Activated T-helper 17 cell treated with anti-CD3 and anti-CD28 coated beads, Interleukin-2, amount 50 U/mL, for 72 hours (primary cell): ENCODE results near the gene ACR. TPM values are rescaled to one million over a fixed set of nuclear protein-coding genes. Genes with fewer than 3 reads are reported as not detected.

Source experiments
- ATAC-seq: fragments of 150-1000 bp; cut with Tn5 transposase; replicated peaks from 2 replicates; pipeline ENCODE4 v1.10.0; 2021; ENCODE audit warnings: mild to moderate bottlenecking, moderate library complexity
- H3K27ac Mint-ChIP-seq: one replicate; pipeline ENCODE4 v1.8.0; 2022; ENCODE audit warnings: mixed read lengths
- H3K27me3 Mint-ChIP-seq: one replicate; pipeline ENCODE4 v1.8.0; 2022; ENCODE audit warnings: mixed read lengths
- H3K36me3 Mint-ChIP-seq: one replicate; pipeline ENCODE4 v1.8.0; 2022; ENCODE audit warnings: low read depth, mild to moderate bottlenecking, mixed read lengths
- H3K4me1 Mint-ChIP-seq: one replicate; pipeline ENCODE4 v1.8.0; 2022; ENCODE audit warnings: mixed read lengths
- H3K4me3 Mint-ChIP-seq: one replicate; pipeline ENCODE4 v1.8.0; 2022; ENCODE audit warnings: mild to moderate bottlenecking, mixed read lengths
- H3K9me3 Mint-ChIP-seq: one replicate; pipeline ENCODE4 v1.8.0; 2022; ENCODE audit warnings: mixed read lengths
- total RNA-seq, 2 donors: library from RNA; stranded (reverse); gene quantifications; one replicate each; pipeline ENCODE4 v1.2.3, GENCODE V29; 2022

Gene ACR
- total RNA-seq, 2 donors from 2014 or later = not detected

DNA sequence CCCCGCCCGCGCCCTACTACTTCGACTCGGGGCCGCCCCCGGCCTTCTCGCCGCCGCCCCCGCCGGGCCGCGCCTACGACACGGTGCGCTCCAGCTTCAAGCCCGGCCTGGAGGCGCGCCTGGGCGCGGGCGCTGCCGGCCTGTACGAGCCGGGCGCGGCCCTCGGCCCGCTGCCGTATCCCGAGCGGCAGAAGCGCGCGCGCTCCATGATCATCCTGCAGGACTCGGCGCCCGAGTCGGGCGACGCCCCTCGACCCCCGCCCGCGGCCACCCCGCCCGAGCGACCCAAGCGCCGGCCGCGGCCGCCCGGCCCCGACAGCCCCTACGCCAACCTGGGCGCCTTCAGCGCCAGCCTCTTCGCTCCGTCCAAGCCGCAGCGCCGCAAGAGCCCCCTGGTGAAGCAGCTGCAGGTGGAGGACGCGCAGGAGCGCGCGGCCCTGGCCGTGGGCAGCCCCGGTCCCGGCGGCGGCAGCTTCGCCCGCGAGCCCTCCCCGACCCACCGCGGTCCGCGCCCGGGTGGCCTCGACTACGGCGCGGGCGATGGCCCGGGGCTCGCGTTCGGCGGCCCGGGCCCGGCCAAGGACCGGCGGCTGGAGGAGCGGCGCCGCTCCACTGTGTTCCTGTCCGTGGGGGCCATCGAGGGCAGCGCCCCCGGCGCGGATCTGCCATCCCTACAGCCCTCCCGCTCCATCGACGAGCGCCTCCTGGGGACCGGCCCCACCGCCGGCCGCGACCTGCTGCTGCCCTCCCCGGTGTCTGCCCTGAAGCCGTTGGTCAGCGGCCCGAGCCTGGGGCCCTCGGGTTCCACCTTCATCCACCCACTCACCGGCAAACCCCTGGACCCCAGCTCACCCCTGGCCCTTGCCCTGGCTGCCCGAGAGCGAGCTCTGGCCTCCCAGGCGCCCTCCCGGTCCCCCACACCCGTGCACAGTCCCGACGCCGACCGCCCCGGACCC, 17.4 kb upstream of the ACR start:
- no peaks in the 10 kb centered on the region for H3K9me3 Mint-ChIP-seq
- no peak for ATAC-seq

GRCh38 chr22:50721257-50721844, 16.7 kb upstream of the ACR start:
- Mint-ChIP-seq H3K36me3 (no peaks in the 10 kb centered on the region), H3K27ac (no peak overlapping the region), H3K4me3 (no peak overlapping the region), H3K4me1 (no peaks in the 10 kb centered on the region), H3K27me3 (peaks cover 5% of the 10 kb centered on the region), H3K9me3 (no peaks in the 10 kb centered on the region)
- ATAC-seq = no peak

More for the DNA sequence above, 17.4 kb upstream of the ACR start:
- H3K4me1 Mint-ChIP-seq = no peaks in the 10 kb centered on the region
- H3K4me3 Mint-ChIP-seq = no peak overlapping the region
- H3K36me3 Mint-ChIP-seq = no peaks in the 10 kb centered on the region
- H3K27ac Mint-ChIP-seq = no peak overlapping the region
- peaks cover 8% of the 10 kb centered on the region for H3K27me3 Mint-ChIP-seq

DNA sequence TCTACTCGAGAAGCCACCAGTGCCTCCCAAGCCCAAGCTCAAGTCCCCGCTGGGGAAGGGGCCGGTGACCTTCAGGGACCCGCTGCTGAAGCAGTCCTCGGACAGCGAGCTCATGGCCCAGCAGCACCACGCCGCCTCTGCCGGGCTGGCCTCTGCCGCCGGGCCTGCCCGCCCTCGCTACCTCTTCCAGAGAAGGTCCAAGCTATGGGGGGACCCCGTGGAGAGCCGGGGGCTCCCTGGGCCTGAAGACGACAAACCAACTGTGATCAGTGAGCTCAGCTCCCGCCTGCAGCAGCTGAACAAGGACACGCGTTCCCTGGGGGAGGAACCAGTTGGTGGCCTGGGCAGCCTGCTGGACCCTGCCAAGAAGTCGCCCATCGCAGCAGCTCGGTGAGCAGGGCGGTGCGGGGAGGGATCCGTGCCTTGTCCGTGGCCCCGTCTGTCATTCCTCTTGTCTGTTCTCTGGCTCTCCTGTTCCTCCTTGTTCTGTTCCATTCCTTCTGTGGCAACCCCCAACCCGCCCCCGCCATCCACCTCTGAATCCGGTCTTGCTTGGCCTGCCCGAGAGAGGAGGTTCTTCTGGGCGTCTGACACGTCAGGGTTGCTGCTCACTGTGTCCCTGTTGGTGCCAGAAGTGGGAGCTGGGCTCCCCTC, 15.8 kb upstream of the ACR start:
- ATAC-seq = no peak
- Mint-ChIP-seq H3K4me3 (no peak overlapping the region), H3K9me3 (no peaks in the 10 kb centered on the region), H3K4me1 (no peaks in the 10 kb centered on the region), H3K36me3 (no peaks in the 10 kb centered on the region), H3K27ac (no peak overlapping the region), H3K27me3 (no peaks in the 10 kb centered on the region)

DNA sequence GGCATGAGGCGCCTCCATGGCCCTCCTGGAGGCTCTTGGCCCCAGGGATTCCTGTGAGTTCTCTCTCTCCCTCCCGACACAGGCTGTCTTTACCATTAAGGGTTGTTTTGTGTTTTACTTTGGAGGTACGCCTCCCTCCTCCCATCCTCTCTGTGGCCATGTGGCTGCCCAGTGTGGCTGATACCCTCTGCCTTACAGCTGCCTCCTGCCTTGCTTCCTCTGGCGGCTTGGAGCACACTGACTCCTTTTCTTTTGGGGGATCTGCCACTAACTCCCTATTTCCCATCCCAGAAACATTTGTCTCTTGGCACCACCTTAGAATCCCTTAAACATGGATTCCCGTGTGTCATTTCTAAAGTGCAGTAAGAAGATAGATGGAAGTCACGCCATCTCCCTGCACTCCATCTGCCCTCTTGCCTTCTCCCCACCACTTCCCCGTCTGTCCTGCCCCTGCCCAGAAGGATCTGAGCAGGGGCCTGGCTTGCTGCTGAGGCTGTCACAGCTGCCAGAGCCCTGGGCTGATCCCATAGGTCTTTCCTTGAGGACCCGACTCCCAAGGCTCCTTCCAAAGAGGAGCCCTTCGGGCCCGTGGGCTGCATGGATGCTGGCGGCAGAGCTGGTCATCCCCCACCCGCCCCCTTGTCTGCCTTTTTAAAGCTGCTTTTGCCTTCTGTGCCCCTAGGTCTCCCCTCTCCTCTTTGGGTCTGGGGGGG, 15.1 kb upstream of the ACR start:
- H3K27ac Mint-ChIP-seq = no peak overlapping the region
- no peaks in the 10 kb centered on the region for H3K36me3 Mint-ChIP-seq
- H3K9me3 Mint-ChIP-seq = no peaks in the 10 kb centered on the region
- no peak overlapping the region for H3K4me3 Mint-ChIP-seq
- H3K27me3 Mint-ChIP-seq = no peaks in the 10 kb centered on the region
- ATAC-seq = no peak
- no peaks in the 10 kb centered on the region for H3K4me1 Mint-ChIP-seq

DNA sequence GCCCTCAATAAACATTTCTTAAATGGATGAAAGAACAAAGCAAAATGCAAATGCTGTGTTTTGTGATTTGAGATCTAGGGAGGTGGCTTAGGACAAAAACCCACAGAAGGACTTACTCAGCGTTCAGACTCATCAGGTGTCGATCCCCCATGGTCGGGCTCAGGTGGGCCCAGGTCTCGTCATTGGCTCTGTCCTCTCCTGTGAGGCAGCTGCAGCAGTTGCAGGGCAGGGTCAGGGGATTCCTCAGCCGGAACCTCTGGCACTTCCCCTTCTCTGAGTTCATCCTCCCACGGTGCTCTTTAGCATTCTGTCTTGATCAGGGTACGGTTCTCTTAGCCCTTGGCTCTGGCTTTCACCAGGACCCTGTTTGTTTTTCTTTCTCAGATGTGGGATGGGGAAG, 14.0 kb upstream of the ACR start:
- no peaks in the 10 kb centered on the region for H3K4me1 Mint-ChIP-seq
- H3K4me3 Mint-ChIP-seq = no peak overlapping the region
- H3K27me3 Mint-ChIP-seq = no peaks in the 10 kb centered on the region
- no peaks in the 10 kb centered on the region for H3K36me3 Mint-ChIP-seq
- H3K9me3 Mint-ChIP-seq = no peaks in the 10 kb centered on the region
- ATAC-seq = no peak
- no peak overlapping the region for H3K27ac Mint-ChIP-seq

DNA sequence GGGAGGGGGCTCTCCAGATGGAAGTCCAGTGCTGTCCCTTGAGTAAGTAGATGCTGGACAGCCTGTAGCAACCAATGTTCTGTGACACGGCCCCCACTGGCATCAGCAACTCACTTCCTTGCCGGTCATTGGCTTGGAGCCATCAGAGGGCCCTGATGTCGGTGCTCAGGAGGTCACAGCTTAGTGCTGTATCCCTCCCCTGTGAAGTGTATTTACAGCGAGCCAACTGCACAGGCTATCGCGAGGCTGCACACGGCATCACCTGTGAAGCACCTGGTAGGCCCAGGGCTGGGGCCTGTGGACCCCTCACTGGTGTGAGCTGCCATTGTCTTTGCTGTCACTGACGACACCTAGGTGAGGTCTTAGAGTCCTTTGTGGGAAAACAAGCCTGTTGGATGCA, 13.4 kb upstream of the ACR start:
- Mint-ChIP-seq H3K36me3 (no peaks in the 10 kb centered on the region), H3K4me3 (no peak overlapping the region), H3K27ac (no peak overlapping the region), H3K4me1 (no peaks in the 10 kb centered on the region), H3K9me3 (no peaks in the 10 kb centered on the region), H3K27me3 (no peaks in the 10 kb centered on the region)
- ATAC-seq = no peak

DNA sequence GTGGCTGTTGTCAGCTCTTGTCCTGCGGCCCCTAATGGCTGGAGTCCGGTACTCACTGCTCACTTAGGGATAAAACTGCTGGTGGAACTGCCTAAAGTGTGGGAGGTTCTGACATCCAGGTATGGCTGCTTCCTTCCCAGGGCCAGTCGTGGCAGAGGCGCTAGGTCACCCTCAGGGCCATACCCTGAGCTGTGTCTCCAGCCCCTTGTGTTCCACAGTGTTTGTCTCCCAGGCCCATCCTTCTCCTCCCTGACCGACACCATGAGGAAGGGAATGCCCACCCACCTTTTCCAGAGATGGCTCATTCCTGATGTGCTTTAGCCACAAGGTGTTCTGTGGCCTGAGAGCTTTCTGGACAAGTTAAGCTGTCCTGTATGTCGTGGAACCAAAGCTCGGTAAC, 12.4 kb upstream of the ACR start:
- H3K36me3 Mint-ChIP-seq = no peaks in the 10 kb centered on the region
- ATAC-seq = no peak
- no peak overlapping the region for H3K4me3 Mint-ChIP-seq
- H3K4me1 Mint-ChIP-seq = no peaks in the 10 kb centered on the region
- H3K9me3 Mint-ChIP-seq = no peaks in the 10 kb centered on the region
- H3K27ac Mint-ChIP-seq = no peak overlapping the region
- no peaks in the 10 kb centered on the region for H3K27me3 Mint-ChIP-seq

- Mint-ChIP-seq H3K9me3 (no peaks in the 10 kb centered on the region), H3K27ac (no peak overlapping the region), H3K4me3 (no peak overlapping the region), H3K4me1 (no peaks in the 10 kb centered on the region), H3K36me3 (no peaks in the 10 kb centered on the region), H3K27me3 (no peaks in the 10 kb centered on the region)
- ATAC-seq = no peak
These were observed 11.2 kb upstream of the ACR start for GRCh38 chr22:50726643-50727340.

DNA sequence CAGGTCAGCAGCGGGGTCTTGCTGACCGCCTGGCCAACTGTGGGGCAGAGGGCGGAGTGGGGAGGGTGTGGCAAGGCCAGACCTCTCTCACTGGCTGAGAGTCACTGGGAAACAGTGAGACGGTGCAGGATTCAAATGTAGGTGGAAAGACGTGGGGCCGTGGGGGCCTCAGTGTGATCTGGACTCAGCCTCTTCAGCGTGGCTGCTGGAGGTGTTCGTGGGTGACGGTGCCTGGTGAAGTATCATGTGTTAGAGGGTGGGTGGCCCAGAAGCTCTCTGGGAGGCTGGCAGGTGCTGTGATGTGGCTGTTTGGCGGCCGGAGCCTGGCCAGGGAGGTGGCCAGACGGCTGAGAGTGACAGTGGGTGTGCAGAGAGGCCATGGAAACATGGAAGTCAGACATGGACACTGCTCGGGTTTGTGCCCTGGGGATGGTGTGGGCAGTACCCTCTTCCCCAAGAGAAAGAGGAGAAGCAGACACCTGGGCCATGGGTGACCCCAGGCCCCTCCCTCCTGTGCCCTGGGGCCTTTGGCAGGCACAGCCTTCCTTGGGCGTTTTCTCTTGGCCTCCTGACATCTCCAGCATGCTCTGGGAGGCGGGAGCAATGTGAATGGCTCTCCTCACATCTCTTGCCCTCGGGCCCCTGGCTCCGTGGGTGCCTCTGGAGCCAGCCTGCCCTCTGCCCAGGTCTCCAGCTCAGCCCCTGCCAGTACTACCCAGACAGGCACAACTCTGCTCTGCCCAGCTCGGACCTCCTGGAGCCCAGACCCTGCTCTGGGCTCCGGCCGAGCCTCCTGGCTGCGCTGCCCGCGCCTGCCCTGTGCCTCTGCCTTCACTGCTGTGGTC, 10.1 kb upstream of the ACR start:
- Mint-ChIP-seq H3K4me3 (no peak overlapping the region), H3K27ac (no peak overlapping the region), H3K4me1 (no peaks in the 10 kb centered on the region), H3K27me3 (no peaks in the 10 kb centered on the region), H3K9me3 (no peaks in the 10 kb centered on the region), H3K36me3 (no peaks in the 10 kb centered on the region)
- no peak for ATAC-seq

DNA sequence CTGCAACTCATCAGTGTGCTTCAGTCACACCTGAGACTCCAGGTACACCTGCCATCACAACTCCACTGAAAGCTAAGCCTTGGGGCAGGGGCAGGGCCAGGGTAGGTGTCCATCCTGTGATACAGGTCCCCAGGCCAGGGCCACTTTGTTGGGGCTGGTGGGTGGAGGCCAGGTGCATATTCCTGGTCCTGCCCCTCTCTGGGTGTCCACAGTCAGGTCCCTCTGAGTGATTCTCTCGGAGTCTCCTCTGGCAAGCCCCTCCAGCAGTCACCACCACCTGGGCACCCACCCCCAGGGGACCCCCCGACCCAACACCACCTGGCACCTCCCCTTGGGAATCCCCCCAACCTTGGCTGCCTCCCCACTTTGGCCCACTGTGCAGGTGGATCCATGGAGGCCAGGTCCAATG, 9.5 kb upstream of the ACR start:
- no peaks in the 10 kb centered on the region for H3K4me1 Mint-ChIP-seq
- H3K27me3 Mint-ChIP-seq = no peaks in the 10 kb centered on the region
- no peak for ATAC-seq
- H3K36me3 Mint-ChIP-seq = no peaks in the 10 kb centered on the region
- H3K9me3 Mint-ChIP-seq = no peaks in the 10 kb centered on the region
- no peak overlapping the region for H3K4me3 Mint-ChIP-seq
- no peak overlapping the region for H3K27ac Mint-ChIP-seq

GRCh38 chr22:50729391-50730012, 8.5 kb upstream of the ACR start:
- Mint-ChIP-seq H3K4me3 (no peak overlapping the region), H3K27ac (no peak overlapping the region)

GRCh38 chr22:50730013-50730891, 7.8 kb upstream of the ACR start:
- ATAC-seq = no peak
- no peak overlapping the region for H3K4me3 Mint-ChIP-seq
- no peaks in the 10 kb centered on the region for H3K9me3 Mint-ChIP-seq
- no peaks in the 10 kb centered on the region for H3K4me1 Mint-ChIP-seq
- no peaks in the 10 kb centered on the region for H3K36me3 Mint-ChIP-seq
- no peaks in the 10 kb centered on the region for H3K27me3 Mint-ChIP-seq
- H3K27ac Mint-ChIP-seq = no peak overlapping the region

More at GRCh38 chr22:50729391-50730012, 8.5 kb upstream of the ACR start:
- ATAC-seq = no peak
- Mint-ChIP-seq H3K4me1 (no peaks in the 10 kb centered on the region), H3K36me3 (no peaks in the 10 kb centered on the region), H3K27me3 (no peaks in the 10 kb centered on the region), H3K9me3 (no peaks in the 10 kb centered on the region)
